ENCODE measurements around the gene CHD2. TPM values are rescaled to one million over a fixed set of nuclear protein-coding genes. Genes with fewer than 3 reads are reported as not detected.

Gene CHD2
- total RNA-seq, 1 donor from 2014 or later: 159 TPM

- peaks cover 7% of the 10 kb centered on the region for H3K4me1 Mint-ChIP-seq (ENCODE audit: low read depth)
- no peak for DNase-seq (ENCODE audit: low spot score, unreplicated experiment)
- H3K27me3 Mint-ChIP-seq: peaks cover 80% of the 10 kb centered on the region
- TF ChIP-seq, protein P1, sequence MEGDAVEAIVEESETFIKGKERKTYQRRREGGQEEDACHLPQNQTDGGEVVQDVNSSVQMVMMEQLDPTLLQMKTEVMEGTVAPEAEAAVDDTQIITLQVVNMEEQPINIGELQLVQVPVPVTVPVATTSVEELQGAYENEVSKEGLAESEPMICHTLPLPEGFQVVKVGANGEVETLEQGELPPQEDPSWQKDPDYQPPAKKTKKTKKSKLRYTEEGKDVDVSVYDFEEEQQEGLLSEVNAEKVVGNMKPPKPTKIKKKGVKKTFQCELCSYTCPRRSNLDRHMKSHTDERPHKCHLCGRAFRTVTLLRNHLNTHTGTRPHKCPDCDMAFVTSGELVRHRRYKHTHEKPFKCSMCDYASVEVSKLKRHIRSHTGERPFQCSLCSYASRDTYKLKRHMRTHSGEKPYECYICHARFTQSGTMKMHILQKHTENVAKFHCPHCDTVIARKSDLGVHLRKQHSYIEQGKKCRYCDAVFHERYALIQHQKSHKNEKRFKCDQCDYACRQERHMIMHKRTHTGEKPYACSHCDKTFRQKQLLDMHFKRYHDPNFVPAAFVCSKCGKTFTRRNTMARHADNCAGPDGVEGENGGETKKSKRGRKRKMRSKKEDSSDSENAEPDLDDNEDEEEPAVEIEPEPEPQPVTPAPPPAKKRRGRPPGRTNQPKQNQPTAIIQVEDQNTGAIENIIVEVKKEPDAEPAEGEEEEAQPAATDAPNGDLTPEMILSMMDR (IDR thresholded peaks at IDR 0.05; ENCODE audit: unreplicated experiment): no peak
- no peaks in the 10 kb centered on the region for H3K36me3 Mint-ChIP-seq (ENCODE audit: insufficient read depth)
- H3K27ac Mint-ChIP-seq: no peak overlapping the region
- no peak overlapping the region for H3K4me3 Mint-ChIP-seq (ENCODE audit: low read depth)
- no peaks in the 10 kb centered on the region for H3K9me3 Mint-ChIP-seq (ENCODE audit: low read depth)
Measured at GRCh38 chr15:93076875-93077274, 176.8 kb downstream of the CHD2 start.

Small RNAs within 50 kb of the gene (microRNA-seq; reads per million reads assigned to microRNA genes)
- 1.8 reads per million for gene MIR3175 (ENCODE audit: borderline number of aligned reads, unreplicated experiment)

Other genes starting within 250 kb of the CHD2 start
- gene FAM174B, start 244.5 kb upstream of the CHD2 start, total RNA-seq: 33.4 and 37.0 TPM in 2 replicates
- gene RGMA, start 188.9 kb downstream of the CHD2 start, total RNA-seq: 11.4 and 11.8 TPM in 2 replicates